H9 (cell line): ENCODE results near the gene CFAP99. TPM values are rescaled to one million over a fixed set of nuclear protein-coding genes. Genes with fewer than 3 reads are reported as not detected.

Experiments
- DNase-seq: peaks from one replicate; pipeline ENCODE4 v3.0.0-alpha.2; 2017
- H2AFZ ChIP-seq: one replicate; pipeline ENCODE4 v1.6.1; 2013; ENCODE audit warnings: mild to moderate bottlenecking, low read length, control low read depth, moderate library complexity
- H2AK5ac ChIP-seq: 2 replicates; pipeline ENCODE4 v1.6.1; 2013; ENCODE audit warnings: low read length, control low read depth, mixed read lengths; ENCODE audit not compliant: insufficient read length
- H2BK120ac ChIP-seq: one replicate; pipeline ENCODE4 v1.6.1; 2013; ENCODE audit warnings: low read depth, mild to moderate bottlenecking, low read length, control low read depth, inconsistent platforms; ENCODE audit not compliant: poor library complexity, severe bottlenecking
- H2BK12ac ChIP-seq: 2 replicates; pipeline ENCODE4 v1.6.1; 2013; ENCODE audit warnings: low read length, control low read depth, mixed read lengths, low read depth; ENCODE audit not compliant: insufficient read length
- H2BK15ac ChIP-seq: 2 replicates; pipeline ENCODE4 v1.6.1; 2013; ENCODE audit warnings: low read depth, low read length, control low read depth
- H2BK20ac ChIP-seq: one replicate; pipeline ENCODE4 v1.6.1; 2013; ENCODE audit warnings: low read depth, mild to moderate bottlenecking, low read length, control low read depth, inconsistent platforms; ENCODE audit not compliant: poor library complexity, severe bottlenecking
- H2BK5ac ChIP-seq: 2 replicates; pipeline ENCODE4 v1.6.1; 2013; ENCODE audit warnings: low read length, control low read depth, mixed read lengths; ENCODE audit not compliant: insufficient read length
- H3K14ac ChIP-seq: 2 replicates; pipeline ENCODE4 v1.6.1; 2013; ENCODE audit warnings: low read length, control low read depth; ENCODE audit not compliant: insufficient read depth
- H3K18ac ChIP-seq: 2 replicates; pipeline ENCODE4 v1.6.1; 2013; ENCODE audit warnings: low read depth, mild to moderate bottlenecking, mixed read lengths, low read length, control low read depth; ENCODE audit not compliant: insufficient read length
- H3K23ac ChIP-seq: 2 replicates; pipeline ENCODE4 v1.6.1; 2013; ENCODE audit warnings: low read length, control low read depth, mixed read lengths, low read depth; ENCODE audit not compliant: insufficient read length
- H3K23me2 ChIP-seq: 2 replicates; pipeline ENCODE4 v1.6.1; 2013; ENCODE audit warnings: low read depth, mild to moderate bottlenecking, mixed read lengths, low read length, control low read depth; ENCODE audit not compliant: insufficient read length, poor library complexity, severe bottlenecking
- H3K27ac ChIP-seq: 2 replicates; pipeline ENCODE4 v1.5.1; 2013; ENCODE audit warnings: low read length, control low read depth, mixed read lengths, low read depth; ENCODE audit not compliant: insufficient read length
- H3K27me3 ChIP-seq: 2 replicates; pipeline ENCODE4 v1.6.1; 2013; ENCODE audit warnings: low read length, control low read depth, inconsistent platforms; ENCODE audit not compliant: insufficient read depth
- H3K4ac ChIP-seq: 2 replicates; pipeline ENCODE4 v1.6.1; 2013; ENCODE audit warnings: low read depth, mild to moderate bottlenecking, control low read depth, inconsistent platforms, low read length, moderate library complexity
- H3K4me1 ChIP-seq: 2 replicates; pipeline ENCODE4 v1.6.1; 2013; ENCODE audit warnings: low read length, control low read depth, inconsistent platforms; ENCODE audit not compliant: insufficient read depth
- H3K4me2 ChIP-seq: 2 replicates; pipeline ENCODE4 v1.6.1; 2013; ENCODE audit warnings: low read length, control low read depth, mixed read lengths; ENCODE audit not compliant: insufficient read length, insufficient read depth
- H3K56ac ChIP-seq: 2 replicates; pipeline ENCODE4 v1.6.1; 2013; ENCODE audit warnings: low read depth, mild to moderate bottlenecking, mixed read lengths, low read length, control low read depth; ENCODE audit not compliant: insufficient read length
- H3K79me1 ChIP-seq: 2 replicates; pipeline ENCODE4 v1.6.1; 2013; ENCODE audit warnings: low read depth, mild to moderate bottlenecking, moderate library complexity, low read length, control low read depth, inconsistent platforms; ENCODE audit not compliant: insufficient read depth, poor library complexity, severe bottlenecking
- H3K79me2 ChIP-seq: 2 replicates; pipeline ENCODE4 v1.6.1; 2013; ENCODE audit warnings: low read length, control low read depth, inconsistent platforms; ENCODE audit not compliant: insufficient read depth
- H3K9ac ChIP-seq: 2 replicates; pipeline ENCODE4 v1.6.1; 2013; ENCODE audit warnings: low read length, control low read depth, mixed read lengths; ENCODE audit not compliant: insufficient read length; ENCODE audit errors: extremely low read depth
- H3K9me3 ChIP-seq: one replicate; pipeline ENCODE4 v1.6.1; 2013; ENCODE audit warnings: low read depth, low read length, inconsistent platforms; ENCODE audit not compliant: control insufficient read depth
- H3T11ph ChIP-seq: one replicate; pipeline ENCODE4 v1.6.1; 2013; ENCODE audit warnings: mild to moderate bottlenecking, low read length, control low read depth, inconsistent platforms
- H4K20me1 ChIP-seq: one replicate; pipeline ENCODE4 v1.6.1; 2013; ENCODE audit not compliant: control insufficient read depth, insufficient read length, insufficient read depth
- H4K5ac ChIP-seq: 2 replicates; pipeline ENCODE4 v1.6.1; 2013; ENCODE audit warnings: low read depth, mild to moderate bottlenecking, mixed read lengths, low read length, control low read depth; ENCODE audit not compliant: insufficient read length
- H4K8ac ChIP-seq: replicated peaks from 2 replicates; pipeline ENCODE4 v1.6.1; 2013; ENCODE audit warnings: low read length, control low read depth, mixed read lengths, low read depth; ENCODE audit not compliant: insufficient read length
- H4K91ac ChIP-seq: 2 replicates; pipeline ENCODE4 v1.6.1; 2013; ENCODE audit warnings: low read depth, mild to moderate bottlenecking, moderate library complexity, mixed read lengths, low read length, control low read depth; ENCODE audit not compliant: insufficient read length
- H3K27ac Mint-ChIP-seq, 3 experiments: 2 replicates in 2 of 3; 3 replicates in 1 of 3; pipeline ENCODE4 v1.8.0; 2020 to 2021; ENCODE audit warnings: mixed read lengths in 3 of 3, mild to moderate bottlenecking in 1 of 3, moderate library complexity in 1 of 3
- H3K27me3 Mint-ChIP-seq: 2 replicates; pipeline ENCODE4 v1.8.0; 2021; ENCODE audit warnings: low read depth, mild to moderate bottlenecking, moderate library complexity, mixed read lengths
- H3K36me3 Mint-ChIP-seq, 3 experiments: 2 replicates in 2 of 3; 3 replicates in 1 of 3; pipeline ENCODE4 v1.8.0; 2020 to 2021; ENCODE audit warnings: low read depth in 3 of 3, mixed read lengths in 3 of 3; ENCODE audit not compliant: insufficient read depth in 1 of 3
- H3K4me1 Mint-ChIP-seq, 2 experiments: 2 replicates each; pipeline ENCODE4 v1.8.0; 2020; ENCODE audit warnings: mixed read lengths in 2 of 2
- H3K4me3 Mint-ChIP-seq, 2 experiments: 2 replicates in 1 of 2; 3 replicates in 1 of 2; pipeline ENCODE4 v1.8.0; 2020 to 2021; ENCODE audit warnings: mild to moderate bottlenecking in 2 of 2, mixed read lengths in 2 of 2, moderate library complexity in 1 of 2
- H3K9me3 Mint-ChIP-seq, 2 experiments: 2 replicates in 1 of 2; 3 replicates in 1 of 2; pipeline ENCODE4 v1.8.0; 2020; ENCODE audit warnings: mild to moderate bottlenecking in 2 of 2, mixed read lengths in 2 of 2, moderate library complexity in 1 of 2
- WGBS: extraction: QIAGEN DNeasy Blood & Tissue Kit; methylation state at CpG from one replicate; pipeline ENCODE4 v1.1.7; 2013; ENCODE audit warnings: missing lambda C conversion rate, low lambda C conversion rate, mixed read lengths; ENCODE audit not compliant: insufficient read length; ENCODE audit errors: extremely low coverage; 5-methylcytosine and 5-hydroxymethylcytosine counted together
- total RNA-seq: library from RNA; stranded (reverse); gene quantifications from 2 replicates; pipeline ENCODE4 v1.2.1, GENCODE V29; 2021
- TF ChIP-seq, protein P1 (sequence below): fragments of 200-600 bp; sonication (generic); conservative IDR thresholded peaks from 3 replicates; pipeline ENCODE4 v1.8.0; 2021; ENCODE audit warnings: antibody characterized with exemption, mild to moderate bottlenecking

The CFAP99 gene
- total RNA-seq, 1 experiment from 2014 or later = 0.35 TPM

DNA sequence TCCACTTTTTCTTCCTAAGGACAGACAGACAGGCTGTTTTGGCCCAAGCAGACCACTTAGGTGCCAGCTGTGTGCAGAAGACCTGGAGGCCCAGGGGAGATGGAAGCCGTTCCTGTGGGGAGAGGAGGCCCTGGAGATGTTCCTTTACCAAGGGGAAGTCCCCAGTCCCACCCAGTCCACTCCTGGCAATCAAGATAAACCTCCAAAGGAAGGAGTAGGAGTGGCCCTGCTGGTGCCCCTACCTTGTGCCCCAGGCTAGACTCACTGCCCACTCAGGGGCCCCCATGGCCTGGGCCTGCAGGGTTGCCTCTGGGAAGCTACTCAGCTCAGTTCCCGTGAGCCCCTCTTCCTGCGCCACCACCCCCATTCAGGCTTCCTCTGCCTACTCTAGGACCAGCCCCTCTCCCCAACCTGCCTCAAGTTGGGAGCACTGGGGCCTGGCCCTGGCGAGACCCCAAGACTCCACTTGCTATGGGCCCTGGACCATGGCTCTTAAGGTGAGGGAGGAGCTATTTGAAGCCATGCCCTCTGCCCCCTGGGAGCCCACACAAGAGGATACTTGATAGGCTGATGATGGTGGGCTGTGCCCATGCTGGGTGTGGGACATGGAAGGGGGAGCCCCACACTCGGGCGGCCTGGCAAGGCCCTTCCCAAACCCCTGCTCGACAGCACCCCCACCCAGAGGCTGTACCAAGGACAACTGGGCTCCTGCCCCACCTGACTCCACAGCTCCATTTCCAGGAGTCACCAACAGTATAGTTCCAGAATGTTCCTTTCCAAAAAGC, 25.4 kb downstream of the CFAP99 start:
- Histone ChIP-seq H3K23ac (no peak overlapping the region), H2BK12ac (no peak overlapping the region), H2BK5ac (no peak overlapping the region), H3T11ph (no peak overlapping the region), H4K8ac (no peak overlapping the region), H2BK15ac (no peak overlapping the region), H2BK20ac (no peak overlapping the region), H4K20me1 (no peaks in the 10 kb centered on the region), H3K18ac (no peak overlapping the region), H3K4me1 (no peaks in the 10 kb centered on the region; the same call in 1 of the 2 replicates), H3K14ac (no peak overlapping the region), H4K91ac (no peak overlapping the region), H3K27ac (no peak overlapping the region), H3K79me2 (no peaks in the 10 kb centered on the region), H3K4me2 (no peak overlapping the region), H2BK120ac (no peak overlapping the region), H2AFZ (no peak overlapping the region), H3K4ac (no peak overlapping the region), H3K9ac (no peak overlapping the region), H3K56ac (no peak overlapping the region), H3K9me3 (no peaks in the 10 kb centered on the region), H3K23me2 (no peaks in the 10 kb centered on the region), H4K5ac (no peak overlapping the region), H3K27me3 (no peaks in the 10 kb centered on the region), H2AK5ac (no peak overlapping the region), H3K79me1 (no peaks in the 10 kb centered on the region)
- TF ChIP-seq, protein P1, sequence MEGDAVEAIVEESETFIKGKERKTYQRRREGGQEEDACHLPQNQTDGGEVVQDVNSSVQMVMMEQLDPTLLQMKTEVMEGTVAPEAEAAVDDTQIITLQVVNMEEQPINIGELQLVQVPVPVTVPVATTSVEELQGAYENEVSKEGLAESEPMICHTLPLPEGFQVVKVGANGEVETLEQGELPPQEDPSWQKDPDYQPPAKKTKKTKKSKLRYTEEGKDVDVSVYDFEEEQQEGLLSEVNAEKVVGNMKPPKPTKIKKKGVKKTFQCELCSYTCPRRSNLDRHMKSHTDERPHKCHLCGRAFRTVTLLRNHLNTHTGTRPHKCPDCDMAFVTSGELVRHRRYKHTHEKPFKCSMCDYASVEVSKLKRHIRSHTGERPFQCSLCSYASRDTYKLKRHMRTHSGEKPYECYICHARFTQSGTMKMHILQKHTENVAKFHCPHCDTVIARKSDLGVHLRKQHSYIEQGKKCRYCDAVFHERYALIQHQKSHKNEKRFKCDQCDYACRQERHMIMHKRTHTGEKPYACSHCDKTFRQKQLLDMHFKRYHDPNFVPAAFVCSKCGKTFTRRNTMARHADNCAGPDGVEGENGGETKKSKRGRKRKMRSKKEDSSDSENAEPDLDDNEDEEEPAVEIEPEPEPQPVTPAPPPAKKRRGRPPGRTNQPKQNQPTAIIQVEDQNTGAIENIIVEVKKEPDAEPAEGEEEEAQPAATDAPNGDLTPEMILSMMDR = no peak
- H3K27ac Mint-ChIP-seq = no peak overlapping the region; a peak in 1 of 7 replicates
- no peak for DNase-seq
- H3K27me3 Mint-ChIP-seq = no peaks in the 10 kb centered on the region; the same call in 1 of the 2 replicates
- no peaks in the 10 kb centered on the region for H3K36me3 Mint-ChIP-seq
- WGBS = no CpG with 5 or more reads among the region's 7 CpGs
- H3K4me3 Mint-ChIP-seq = no peak overlapping the region
- H3K4me1 Mint-ChIP-seq = peaks cover 0 to 4% of the 10 kb centered on the region in 2 experiments; a peak in 3 of 4 replicates
- no peaks in the 10 kb centered on the region for H3K9me3 Mint-ChIP-seq
